Measurements from ENCODE around the gene GPR143.

DNA sequence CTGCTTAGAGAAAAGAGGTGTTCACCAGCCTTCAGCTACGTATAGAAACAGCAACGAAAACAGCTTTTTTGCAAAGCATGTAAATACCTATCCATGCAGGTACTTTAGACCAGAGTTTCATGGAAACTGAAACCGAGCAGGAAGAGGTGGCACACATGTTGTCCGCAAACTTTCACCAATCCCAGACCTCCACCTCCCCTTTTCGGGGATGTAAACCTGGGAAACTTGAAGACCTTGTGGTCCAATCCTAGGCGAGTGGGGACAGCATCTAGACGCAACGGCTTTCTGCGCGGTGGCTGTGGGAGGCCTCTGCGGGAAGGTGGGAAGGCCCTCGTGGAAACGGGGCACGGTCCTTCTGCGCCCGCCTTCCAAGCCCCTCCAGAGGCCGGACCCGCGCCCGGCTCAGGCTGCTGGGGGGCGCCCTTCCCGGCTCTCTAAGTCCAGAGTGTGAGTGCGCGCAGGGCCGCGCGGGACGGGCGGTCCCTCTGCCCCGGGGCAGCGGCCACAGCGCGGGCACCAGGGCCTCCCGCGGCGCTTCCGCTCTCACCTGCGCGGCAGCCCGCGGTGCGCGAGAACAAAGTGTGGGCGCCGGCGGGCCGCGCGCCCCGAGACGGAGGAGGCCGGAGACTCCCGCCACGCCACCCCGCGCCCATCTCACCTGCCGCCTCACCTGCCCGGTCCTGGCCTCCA, 19.8 kb upstream of the GPR143 start:
- no peak for TF ChIP-seq POLR2A (IDR thresholded peaks at IDR 0.05; ENCODE audit: low read depth, low read length)
- TF ChIP-seq TAF1 (IDR thresholded peaks at IDR 0.05; ENCODE audit: low read depth, low read length) = no peak
- TF ChIP-seq POLR2AphosphoS5 (IDR thresholded peaks at IDR 0.05; ENCODE audit: low read depth, low read length) = no peak
- TF ChIP-seq PAX5 (IDR thresholded peaks at IDR 0.05; ENCODE audit: insufficient read depth, low read length, severe bottlenecking) = no peak
- TF ChIP-seq POU2F2 (IDR thresholded peaks at IDR 0.05; ENCODE audit: low read depth, low read length) = no peak
